ENCODE measurements around the gene KIF4A. TPM values are rescaled to one million over a fixed set of nuclear protein-coding genes. Genes with fewer than 3 reads are reported as not detected.

The KIF4A gene
- total and polyA plus RNA-seq, 10 of the 15 experiments (the other 5 are each of a cell fraction or from before 2014, with no cell fraction given) = 10.8 to 28.8 (median 22.5) TPM

DNA sequence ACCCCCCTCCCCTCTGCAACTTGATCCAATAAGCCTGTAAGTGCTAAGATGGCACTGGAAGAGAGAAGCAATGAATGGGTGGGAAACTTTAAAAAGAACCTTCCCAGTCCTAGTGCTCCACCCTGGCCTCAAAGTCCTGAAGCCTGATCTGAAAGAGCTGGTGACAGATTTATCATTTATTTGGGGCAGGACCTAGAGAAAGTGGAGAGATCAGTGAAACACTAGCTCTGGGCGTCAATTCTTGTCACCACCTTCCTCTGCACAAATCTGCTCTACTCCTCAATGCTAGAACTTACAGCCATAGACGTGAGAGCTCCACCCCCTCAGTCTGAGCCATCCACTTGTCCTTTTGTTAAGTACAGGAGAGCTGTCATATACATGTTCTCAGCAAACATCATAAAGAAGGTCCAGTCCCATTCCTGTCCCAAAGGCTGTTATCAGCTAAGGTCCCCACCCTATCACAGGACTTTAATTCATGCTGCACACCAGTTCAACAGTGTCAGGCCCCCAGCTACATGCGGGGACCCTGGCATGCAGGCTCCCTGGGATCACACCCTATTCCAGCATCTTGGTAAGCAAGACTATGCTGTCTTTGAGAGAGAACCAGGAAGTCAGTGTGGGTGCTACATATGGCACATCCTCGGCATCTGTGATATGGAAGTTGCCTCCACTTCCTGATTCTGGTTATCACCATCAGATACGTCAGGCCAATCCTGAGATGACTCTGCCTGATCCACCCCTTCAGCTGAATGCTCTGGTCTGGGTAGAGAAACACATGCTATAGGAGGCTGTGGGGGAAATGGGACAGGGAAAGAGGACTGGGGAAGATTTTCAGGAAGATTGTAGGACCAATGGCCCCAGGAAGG is 32.2 kb upstream of the KIF4A start:
- H3K36me3 ChIP-seq (ENCODE audit: control insufficient read depth in 2 of 2, insufficient read depth in 2 of 2, low read length in 1 of 2) = no peaks in the 10 kb centered on the region
- no peak overlapping the region for H2AFZ ChIP-seq (ENCODE audit: control insufficient read depth, low read depth, low read length)
- no peaks in the 10 kb centered on the region for H4K20me1 ChIP-seq (ENCODE audit: control insufficient read depth, insufficient read depth)
- ATAC-seq (no peak), FAIRE-seq (no peak), DNase-seq (ENCODE audit: low read depth, low spot score) (no peak)
- ChIA-PET RAD21 (ENCODE audit: unreplicated experiment) (interaction anchor here (0.9 kb wide), 1 partner anchor 124 kb away, joined by 3 read pairs; no protein-coding TSS in a partner anchor), POLR2A (no interaction called here), CTCF (interaction anchor here (2.8 kb wide), 1 partner anchor 124 kb away, joined by 6 read pairs; the partner anchor contains the start of gene IGBP1), SMC1A (ENCODE audit: uncharacterized antibody, unreplicated experiment) (interaction anchor here (0.9 kb wide), 1 partner anchor 10 kb away, joined by 4 read pairs; no protein-coding TSS in a partner anchor)
- no TSS peak for BruUV-seq (replicated peaks)
- in situ Hi-C loops (cut with MboI) (no loop called here), intact Hi-C loops (cut with micrococcal nuclease; ENCODE audit: unreplicated experiment) (no loop called here)
- no peaks in the 10 kb centered on the region for H3K27me3 ChIP-seq (replicated peaks in 1 of 2; ENCODE audit: control insufficient read depth in 2 of 2, insufficient read depth in 2 of 2, low read length in 1 of 2)
- no peak overlapping the region for H3K9ac ChIP-seq (ENCODE audit: control insufficient read depth, insufficient read depth, low read length)
- H3K4me1 ChIP-seq (ENCODE audit: control insufficient read depth, insufficient read depth, low read length) = no peaks in the 10 kb centered on the region
- no peaks in the 10 kb centered on the region for H3K79me2 ChIP-seq (ENCODE audit: control insufficient read depth, insufficient read depth, low read length)
- H3K9me3 ChIP-seq (replicated peaks; ENCODE audit: control insufficient read depth, insufficient read depth, low read length) = no peaks in the 10 kb centered on the region
- H3K4me3 ChIP-seq = no peak overlapping the region
- WGBS (ENCODE audit: insufficient coverage, insufficient replicate concordance, low lambda C conversion rate, missing lambda C conversion rate) = 21% methylated on average over 5 of the region's 5 CpGs
- no peak overlapping the region for H3K27ac ChIP-seq (ENCODE audit: control insufficient read depth, insufficient read depth)
- TF ChIP-seq CHD1 (IDR thresholded peaks at IDR 0.05; ENCODE audit: low read depth, low read length) (no peak), STAT3 (IDR thresholded peaks at IDR 0.05; ENCODE audit: low read depth, low read length) (no peak), CBFB (IDR thresholded peaks at IDR 0.05; ENCODE audit: low read depth) (no peak)
- TF ChIP-seq, protein P1, sequence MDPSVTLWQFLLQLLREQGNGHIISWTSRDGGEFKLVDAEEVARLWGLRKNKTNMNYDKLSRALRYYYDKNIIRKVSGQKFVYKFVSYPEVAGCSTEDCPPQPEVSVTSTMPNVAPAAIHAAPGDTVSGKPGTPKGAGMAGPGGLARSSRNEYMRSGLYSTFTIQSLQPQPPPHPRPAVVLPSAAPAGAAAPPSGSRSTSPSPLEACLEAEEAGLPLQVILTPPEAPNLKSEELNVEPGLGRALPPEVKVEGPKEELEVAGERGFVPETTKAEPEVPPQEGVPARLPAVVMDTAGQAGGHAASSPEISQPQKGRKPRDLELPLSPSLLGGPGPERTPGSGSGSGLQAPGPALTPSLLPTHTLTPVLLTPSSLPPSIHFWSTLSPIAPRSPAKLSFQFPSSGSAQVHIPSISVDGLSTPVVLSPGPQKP (IDR thresholded peaks at IDR 0.05; ENCODE audit: low read depth, low read length) = no peak
- TF ChIP-seq, protein P2, sequence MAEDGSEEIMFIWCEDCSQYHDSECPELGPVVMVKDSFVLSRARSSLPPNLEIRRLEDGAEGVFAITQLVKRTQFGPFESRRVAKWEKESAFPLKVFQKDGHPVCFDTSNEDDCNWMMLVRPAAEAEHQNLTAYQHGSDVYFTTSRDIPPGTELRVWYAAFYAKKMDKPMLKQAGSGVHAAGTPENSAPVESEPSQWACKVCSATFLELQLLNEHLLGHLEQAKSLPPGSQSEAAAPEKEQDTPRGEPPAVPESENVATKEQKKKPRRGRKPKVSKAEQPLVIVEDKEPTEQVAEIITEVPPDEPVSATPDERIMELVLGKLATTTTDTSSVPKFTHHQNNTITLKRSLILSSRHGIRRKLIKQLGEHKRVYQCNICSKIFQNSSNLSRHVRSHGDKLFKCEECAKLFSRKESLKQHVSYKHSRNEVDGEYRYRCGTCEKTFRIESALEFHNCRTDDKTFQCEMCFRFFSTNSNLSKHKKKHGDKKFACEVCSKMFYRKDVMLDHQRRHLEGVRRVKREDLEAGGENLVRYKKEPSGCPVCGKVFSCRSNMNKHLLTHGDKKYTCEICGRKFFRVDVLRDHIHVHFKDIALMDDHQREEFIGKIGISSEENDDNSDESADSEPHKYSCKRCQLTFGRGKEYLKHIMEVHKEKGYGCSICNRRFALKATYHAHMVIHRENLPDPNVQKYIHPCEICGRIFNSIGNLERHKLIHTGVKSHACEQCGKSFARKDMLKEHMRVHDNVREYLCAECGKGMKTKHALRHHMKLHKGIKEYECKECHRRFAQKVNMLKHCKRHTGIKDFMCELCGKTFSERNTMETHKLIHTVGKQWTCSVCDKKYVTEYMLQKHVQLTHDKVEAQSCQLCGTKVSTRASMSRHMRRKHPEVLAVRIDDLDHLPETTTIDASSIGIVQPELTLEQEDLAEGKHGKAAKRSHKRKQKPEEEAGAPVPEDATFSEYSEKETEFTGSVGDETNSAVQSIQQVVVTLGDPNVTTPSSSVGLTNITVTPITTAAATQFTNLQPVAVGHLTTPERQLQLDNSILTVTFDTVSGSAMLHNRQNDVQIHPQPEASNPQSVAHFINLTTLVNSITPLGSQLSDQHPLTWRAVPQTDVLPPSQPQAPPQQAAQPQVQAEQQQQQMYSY (CRISPR knock-in tag; IDR thresholded peaks at IDR 0.05) = no peak
- H3K4me2 ChIP-seq (ENCODE audit: control insufficient read depth, insufficient read depth) = no peak overlapping the region

Data from GM12878 (cell line).